IPS DF 19.7 (cell line): Measurements from ENCODE around the gene ETDC.
"Not testable (repeated sequence)": the region's sequence is repeated elsewhere in the genome, so short reads cannot be mapped to it uniquely, and the experiment has no call there.

Experiments used
- DNase-seq: peaks from one replicate; pipeline ENCODE4 v3.0.0-alpha.2; 2013; ENCODE audit warnings: low read depth, low spot score

Gene ETDC

DNA sequence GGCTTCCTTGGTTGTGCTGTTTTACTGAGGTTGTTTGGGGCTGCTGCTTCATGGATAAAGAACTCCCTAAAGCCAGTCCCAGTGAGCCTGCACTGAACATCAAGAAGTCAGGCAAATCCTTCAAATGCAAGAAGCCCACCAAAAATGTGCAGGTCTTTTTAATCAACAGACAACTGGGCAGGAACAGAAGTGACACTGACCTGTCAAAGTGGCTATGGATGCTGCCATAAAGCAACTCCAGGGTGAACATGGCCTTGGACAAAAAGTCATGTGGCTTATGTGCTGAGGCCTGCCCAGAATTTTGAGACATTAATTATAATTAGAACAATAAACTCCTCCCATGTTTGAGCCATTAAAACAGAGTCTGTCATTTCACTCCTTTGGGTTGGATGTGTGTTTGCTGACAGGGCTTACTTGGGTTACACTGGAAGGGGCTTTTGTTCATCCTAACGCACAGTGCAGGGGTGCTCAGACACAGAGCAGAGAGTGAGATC, at the start of gene ETDC:
Gene ETDC (plus strand): TSS at position 51 of the 494 bp plus-strand sequence. CDS start 0 bp downstream, at position 51.
- no peak for DNase-seq

DNA sequence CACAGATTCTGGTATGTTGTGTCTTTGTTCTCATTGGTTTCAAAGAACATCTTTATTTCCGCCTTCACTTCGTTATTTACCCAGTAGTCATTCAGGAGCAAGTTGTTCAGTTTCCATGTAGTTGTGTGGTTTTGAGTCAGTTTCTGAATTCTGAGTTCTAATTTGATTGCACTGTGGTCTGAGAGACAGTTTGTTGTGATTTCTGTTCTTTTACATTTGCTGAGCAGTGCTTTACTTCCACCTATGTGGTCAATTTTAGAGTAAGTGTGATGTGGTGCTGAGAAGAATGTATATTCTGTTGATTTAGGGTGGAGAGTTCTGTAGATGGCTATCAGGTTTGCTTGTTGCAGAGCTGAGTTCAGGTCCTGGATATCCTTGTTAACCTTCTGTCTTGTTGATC, 48.3 kb upstream of the ETDC start:
- DNase-seq, result not testable (repeated sequence)

DNA sequence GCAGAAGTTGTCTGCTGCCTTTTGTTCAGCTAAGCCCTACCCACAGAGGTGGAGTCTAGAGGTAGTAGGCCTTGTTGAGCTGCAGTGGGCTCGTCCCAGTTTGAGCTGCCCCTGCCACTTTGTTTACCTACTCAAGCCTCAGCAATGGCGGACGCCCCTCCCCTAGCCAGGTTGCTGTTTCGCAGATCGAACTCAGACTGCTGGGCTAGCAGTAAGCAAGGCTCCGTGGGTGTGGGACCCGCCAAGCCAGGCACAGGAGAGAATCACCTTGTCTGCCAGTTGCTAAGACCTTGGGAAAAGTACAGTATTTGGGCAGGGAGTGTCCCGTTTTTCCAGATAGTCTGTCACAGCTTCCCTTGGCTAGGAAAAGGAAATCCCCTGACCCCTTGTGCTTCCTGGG, 45.9 kb upstream of the ETDC start:
- DNase-seq, result not testable (repeated sequence)

DNA sequence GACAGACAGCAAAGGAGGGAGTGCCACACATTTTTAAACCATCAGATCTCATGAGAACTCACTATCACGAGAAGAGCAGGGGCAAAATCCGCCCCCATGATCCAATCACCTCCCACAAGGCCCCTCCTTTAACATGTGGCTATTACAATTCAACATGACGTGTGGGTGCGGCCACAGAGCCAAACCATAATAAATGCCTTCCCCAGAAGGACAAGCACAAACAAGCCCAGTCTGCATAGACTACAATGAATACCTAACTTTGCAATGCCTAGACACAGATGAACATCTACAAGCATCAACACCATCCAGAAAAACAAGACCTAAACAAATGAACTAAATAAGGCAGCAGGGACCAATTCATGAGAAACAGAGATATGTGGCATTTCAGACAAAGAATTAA, 45.1 kb upstream of the ETDC start:
- DNase-seq, result no peak

DNA sequence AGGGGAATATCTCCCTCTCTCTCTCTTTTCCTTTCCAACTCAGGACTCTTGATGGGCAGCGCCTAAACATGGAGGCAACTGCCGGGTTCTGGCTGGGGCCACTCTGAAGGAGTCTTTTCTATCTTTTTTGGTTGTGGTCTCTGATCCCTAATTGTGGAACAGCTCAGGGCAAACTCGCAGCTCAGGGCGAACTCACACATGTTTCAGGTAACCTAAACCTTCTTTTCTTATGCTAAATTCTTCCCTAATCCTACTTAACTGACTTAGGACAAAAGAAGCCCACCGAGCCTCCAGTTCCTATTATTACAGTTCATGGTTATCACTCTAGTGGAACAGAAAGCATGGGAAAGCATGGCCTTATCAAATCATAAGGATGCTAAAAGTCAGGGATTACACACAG, 36.1 kb upstream of the ETDC start:
- no peak for DNase-seq

DNA sequence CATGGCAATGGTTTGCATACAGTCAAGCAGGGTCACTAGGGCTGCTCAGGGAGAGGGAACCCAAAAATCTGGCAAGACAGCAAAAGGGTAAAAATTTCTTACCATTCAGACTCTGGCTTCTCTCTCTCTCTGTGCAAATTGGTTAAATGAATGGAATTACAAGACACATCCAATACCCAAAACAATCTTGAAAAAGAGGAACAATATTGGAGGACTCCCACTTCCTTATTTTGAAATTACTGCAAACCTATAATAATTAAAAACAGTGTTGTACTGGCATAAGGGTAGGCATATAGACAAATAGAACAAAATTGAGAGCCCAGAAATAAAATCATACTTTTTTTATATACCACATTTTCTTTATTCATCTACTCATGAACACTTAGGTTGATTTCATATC, 33.3 kb upstream of the ETDC start:
- no peak for DNase-seq

DNA sequence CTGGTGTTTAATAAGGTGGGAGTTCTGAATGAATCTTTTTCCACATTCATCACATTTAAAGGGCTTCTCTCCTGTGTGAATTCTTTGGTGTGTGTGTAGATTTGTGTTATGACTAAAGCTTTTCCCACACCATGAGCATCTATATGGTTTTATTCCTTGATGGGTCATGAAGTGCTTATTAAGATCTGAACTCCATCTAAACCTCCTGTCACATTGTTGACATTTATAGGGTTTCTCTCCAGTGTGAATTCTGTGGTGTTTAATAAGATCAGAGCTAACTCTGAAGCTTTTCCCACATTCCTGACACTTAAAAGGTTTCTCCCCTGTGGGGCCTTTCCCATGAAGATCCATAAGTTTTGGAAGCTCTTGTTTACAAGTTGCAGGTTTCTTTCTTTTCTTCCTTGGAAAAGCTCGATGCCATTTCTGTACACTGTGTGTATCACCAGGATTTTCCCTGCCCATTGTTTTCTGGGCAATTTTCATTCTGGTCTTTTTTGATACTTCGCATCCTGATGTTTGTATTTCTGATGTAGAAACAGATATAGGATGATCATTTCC, 21.9 kb upstream of the ETDC start:
- DNase-seq, result no peak

DNA sequence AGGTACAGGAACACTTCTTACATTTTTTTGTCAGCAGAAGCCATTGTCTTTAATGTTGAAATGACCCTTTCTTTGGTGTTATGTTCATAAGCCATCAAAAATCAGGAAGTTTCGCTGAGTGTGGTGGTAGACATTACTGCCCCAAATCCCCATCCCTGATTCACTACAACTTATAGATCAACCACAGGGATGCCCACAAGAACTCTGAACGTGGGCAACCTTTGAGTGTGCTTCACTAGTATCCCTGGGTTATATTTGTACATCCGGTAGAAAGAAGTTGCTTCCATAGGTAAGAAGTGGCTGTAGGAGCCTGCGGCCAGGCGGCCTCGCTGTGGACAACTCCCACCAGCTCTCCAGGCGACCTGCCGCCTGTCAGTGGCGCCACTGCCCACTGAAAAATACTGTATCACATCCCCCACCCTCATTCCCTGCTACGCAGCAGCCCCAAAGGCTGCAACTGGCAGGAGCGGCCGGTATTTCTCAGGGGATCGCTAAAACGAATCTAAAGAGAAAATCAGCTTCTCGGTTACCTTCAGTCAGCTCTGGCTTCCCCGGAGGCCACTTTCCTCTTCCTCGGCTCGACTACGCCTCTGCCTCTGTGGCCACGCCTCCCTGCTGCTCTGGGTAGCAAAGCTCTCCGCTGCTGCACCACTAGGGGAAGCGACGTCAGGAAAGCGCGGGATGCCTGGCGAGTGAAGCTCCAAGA, 13.9 kb upstream of the ETDC start:
- DNase-seq, result peak; percentile 15

DNA sequence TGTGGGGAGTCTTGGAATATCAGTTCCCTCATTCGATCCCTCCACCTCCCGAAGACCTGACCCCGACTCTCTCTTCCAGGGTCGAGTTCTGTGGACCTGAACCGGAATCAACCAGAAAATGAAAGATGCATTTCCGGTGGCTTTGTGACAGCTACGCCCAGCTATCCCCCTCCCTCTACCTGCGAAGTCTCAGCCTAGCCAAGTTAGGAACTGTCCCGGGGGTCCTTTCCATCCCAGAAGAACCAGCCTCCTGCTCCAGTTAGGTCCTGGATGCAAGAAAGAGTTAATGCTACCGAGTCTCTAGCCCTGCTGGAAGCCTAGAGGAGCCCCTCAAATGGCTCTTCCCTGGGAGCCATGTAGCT, 13.4 kb upstream of the ETDC start:
- no peak for DNase-seq

DNA sequence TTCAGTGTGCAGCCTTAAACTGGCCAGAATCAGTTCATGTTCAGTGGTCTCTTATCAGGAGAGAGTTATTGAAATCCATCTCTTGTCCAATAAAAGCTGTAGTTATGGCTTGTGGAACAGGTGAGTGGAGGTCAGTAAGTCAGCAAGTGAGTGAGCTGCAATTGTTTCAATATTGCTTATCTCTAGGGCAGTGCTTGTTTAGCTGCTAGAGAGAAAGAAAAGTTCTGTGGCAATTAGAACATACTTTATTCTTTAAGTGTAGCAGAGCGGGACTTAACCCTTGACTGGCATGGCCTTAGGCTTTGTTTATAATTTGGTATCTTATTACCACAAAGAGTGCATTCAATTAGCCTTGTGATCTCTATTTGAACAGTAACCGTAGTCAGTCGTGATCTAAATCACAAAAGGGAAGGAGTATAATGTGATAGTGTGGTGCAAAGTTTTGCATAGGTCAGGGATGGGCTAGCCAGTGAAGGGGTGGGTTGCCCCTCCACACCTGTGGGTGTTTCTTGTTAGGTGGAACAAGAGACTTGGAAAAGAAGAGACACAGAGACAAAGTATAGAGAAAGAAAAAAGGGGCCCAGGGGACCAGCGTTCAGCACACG, 6.9 kb upstream of the ETDC start:
- DNase-seq, result no peak

DNA sequence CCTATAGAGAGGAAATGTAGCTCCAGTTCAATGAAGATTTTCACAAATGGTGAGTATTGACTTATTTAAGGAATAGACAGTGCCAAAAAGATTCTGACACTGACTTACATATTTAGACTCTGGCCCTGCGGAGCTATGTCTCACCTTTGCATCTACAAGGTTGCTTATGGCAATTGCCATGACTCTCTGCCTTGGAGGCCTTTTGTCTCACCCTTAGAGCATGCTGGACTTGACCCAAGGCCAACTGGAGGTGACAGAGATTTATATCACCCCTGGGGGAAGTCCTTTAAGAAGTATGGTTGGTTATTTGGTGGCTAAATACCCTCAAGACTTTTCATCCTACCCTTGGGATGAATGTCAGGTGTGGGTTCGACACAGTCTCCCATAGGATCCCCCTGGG, 4.5 kb upstream of the ETDC start:
- DNase-seq, result no peak

DNA sequence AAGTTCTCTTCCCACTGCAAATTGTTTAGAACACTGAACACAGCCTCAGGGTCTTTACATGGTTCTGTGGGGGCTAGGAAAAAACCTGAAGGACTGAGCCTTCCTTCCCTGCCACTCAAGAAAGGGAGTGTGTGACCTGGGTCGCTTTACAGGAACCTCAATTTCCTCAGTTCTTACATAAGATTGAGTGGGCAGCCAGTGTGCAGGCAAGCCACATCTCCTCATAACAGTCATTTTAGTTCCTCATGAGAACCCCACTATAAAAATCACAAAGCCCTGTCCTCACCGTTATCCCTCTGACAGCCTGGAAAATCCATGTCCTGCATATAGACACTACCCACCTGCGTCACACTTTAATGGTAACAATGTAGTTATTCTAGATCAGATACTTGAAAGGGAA, 2.1 kb upstream of the ETDC start:
- no peak for DNase-seq

DNA sequence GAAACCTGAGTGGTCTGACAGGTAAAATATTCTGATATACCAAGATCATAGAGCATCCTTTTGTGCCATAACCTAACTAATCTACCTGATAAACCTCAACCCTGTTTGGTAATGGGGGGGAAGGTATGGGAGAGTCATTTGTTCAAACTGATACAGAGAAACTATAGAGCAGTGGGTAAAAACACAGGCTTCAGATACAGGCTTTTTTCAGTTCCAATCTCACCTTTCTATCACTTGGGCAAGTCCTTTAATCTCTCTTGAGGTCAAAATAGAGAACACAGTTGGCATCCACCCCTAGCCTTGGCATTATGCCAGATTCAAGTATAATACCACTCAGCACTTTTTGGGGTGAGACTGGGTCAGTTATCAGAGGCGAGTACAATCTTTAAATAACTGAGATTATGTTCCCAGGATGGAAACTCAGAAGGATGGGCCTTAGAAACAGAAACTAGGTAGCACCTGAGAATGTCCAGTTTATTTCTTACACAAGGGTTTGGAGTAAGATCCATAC, 880 bp upstream of the ETDC start:
- DNase-seq, result no peak

DNA sequence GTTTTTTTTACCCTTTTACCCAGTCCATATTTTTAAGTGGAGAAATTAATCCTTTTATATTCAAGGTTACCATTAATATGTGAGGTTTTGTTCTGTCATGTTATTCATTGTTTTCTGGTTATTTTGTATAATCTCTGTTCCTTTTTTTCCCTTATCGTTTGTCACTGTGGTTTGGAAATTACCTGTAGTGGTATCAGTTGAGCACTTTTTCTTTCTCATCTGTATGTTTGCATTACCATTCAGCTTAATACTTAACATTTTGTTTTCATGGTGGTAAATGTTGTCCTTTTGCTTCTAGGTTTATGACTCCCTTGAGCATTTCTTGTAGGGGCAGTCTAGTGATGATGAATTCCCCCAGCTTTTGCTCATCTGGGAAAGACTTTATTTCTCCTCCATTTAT, 6.6 kb downstream of the ETDC start:
- DNase-seq, result no peak

DNA sequence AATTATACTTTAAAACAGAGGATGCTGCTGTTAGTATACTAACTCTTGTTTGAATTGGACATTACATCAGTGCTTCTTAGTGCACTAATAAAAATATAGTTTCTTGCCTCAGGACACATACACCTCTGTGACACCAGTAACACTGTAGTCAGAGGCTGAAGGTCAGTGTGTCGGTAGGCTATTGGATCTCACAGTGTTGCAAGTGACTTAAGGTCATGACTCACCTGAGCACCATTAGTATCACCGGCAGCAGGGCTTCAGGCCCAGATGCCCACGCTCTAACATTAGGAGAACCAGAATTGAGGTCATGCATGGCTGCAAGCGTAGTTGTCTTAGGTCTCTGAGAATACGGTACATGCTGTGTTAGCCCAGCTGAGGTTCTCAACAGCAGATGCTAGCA, 15.2 kb downstream of the ETDC start:
- no peak for DNase-seq

DNA sequence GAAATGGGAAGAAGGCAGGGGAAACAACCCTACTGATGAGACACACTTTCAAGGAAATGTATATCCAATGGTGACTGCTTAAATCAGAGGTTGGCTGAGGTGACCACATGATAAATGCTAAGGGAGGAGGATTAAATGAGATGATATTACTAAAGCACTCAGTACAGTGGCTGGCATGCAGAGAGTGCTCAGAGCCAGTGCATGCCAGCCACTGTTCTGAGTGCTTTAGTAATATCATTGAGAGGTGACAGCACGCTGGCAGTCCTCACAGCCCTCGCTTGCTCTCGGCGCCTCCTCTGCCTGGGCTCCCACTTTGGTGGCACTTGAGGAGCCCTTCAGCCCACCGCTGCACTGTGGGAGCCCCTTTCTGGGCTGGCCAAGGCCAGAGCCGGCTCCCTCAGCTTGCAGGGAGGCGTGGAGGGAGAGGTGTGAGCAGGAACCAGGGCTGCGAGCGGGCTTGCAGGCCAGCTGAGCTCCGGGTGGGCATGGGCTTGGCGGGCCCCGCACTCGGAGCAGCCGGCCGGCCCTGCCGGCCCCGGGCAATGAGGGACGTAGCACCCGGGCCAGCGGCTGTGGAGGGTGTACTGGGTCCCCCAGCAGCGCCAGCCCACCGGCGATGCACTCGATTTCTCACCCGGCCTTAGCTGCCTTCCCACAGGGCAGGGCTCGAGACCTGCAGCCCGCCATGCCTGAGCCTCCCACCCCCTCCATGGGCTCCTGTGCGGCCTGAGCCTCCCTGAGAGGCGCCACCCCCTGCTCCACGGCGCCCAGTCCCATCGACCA, 15.9 kb downstream of the ETDC start:
- DNase-seq, result not testable (repeated sequence)

DNA sequence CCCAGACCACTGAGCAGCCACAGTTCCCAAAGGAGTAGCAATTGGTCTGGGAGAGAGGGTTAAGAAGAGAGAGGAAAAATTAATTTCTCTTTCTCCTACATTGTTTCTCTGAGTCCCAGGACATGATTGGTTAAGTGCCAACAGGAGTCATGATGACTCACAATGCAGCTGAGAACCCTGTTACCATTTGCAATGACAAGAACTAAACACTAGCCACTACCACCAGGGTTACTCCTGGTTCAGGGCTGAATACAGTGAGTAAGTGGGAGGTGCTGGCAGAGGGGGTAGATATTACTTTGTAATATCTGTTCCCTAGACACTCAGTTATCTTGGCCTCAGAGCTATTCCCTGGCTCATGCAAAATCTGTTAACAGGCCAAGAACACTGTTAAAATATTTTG, 18.0 kb downstream of the ETDC start:
- DNase-seq, result no peak

DNA sequence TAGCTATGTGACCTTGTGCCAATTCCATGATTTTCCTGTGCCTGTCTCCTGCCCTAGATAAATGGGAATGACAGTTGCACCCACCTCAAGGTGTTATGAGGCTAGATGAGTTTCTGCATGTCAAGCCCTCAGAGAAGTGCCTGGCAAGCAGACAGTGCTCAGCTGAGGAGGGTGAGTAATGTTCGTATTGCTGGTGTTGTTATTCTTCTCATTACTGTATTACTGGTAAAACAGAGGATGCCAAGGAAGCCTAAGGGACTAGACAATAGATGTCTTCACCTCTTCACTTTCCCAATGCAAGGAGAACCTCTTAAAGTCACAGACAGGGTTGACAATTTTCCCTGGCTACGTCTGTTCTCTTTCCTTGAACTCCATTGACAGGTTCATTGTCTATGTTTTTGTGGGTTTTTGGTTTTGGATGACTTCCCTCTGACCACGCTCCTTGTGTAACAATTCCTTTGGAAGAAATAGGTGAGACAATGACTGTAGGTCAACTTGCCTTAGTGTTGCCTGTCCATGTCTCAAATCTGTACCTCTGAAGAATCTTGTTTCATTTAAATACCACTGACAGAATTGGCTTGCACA, 19.2 kb downstream of the ETDC start:
- DNase-seq, result no peak

DNA sequence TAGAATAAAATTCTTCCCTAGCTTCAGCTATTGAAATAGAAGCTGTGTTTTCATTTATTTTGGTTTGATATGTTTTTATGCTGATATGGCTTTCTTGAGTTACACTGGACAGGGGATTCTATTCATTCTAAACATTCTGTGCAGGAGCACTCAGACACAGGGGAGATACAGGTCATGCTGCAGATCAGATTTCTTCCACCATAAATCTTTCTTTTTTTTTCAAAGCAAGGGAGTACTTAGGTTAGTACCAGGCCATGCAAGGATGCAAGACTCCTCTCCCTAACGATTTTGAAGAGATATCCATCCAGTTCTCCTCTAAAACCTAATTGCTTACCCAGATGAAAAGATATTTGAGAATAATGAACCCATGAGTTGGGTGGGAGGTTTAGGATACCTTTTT, 21.4 kb downstream of the ETDC start:
- DNase-seq, result no peak

DNA sequence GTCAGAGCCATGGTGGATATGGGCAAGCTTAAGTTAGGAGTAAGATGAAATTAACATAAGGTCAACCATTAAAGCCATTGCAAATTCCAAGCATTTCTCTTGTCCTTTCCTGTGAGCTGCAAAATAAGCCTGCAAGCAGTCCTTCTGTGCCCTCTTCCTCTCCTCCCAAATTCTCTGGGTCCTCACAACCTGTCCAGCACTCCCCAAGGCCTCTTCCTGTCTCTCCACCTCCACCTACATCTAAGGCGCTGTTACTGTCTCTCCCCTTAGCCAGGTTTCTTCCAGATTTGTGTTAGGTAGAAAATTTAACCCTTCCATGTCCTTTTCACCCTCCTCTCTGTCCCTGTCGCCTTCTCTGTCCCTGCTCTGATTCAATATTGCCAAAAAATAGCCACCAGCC, 22.2 kb downstream of the ETDC start:
- no peak for DNase-seq

DNA sequence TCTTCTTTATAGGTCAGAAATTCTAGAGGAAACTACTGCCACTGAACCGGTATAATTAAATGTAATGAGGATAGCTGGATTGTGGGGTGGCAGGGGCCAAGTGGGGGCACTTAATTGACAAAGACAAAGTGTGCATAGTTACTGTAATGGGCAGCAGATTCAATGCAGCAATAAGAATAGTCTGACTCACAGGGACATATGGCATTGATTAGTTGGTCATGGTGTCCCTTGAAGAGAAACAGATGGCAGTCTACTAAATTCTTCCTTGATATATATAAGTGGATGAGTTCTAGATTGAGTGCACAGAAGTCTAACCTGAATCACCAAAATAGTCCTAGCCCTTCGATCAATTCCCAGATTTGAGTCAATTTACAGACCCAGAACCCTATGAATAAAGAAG, 31.6 kb downstream of the ETDC start:
- no peak for DNase-seq

DNA sequence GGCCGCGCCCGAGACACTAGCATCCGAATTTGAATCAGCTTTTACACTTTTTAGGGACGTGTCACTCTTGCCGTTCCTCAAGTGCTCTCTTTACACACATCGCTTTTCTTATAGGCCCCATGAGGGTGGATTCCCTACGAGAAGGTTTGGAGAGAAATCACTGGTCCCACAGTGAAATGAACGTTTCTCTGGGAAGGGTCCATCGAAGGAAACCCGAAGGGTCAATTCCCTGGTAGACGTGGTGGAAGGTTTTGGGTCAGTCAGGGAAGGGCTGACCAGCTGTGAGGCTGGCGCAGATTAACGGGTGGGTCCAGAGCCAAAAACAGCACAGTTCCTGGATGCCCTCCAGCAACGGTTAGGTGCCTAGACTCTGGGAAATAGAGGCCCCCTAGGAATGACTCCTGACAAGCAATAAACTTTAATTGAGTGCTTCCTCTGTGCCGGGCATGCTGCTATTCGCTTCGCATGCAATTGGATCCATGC, 35.9 kb downstream of the ETDC start:
- no peak for DNase-seq
